Loucy (cell line): ENCODE measurements around the gene TSPAN17.

ENCODE experiments used
- H2AFZ ChIP-seq: fragments of 200-600 bp; sonication (generic); 2 replicates; pipeline ENCODE4 v1.6.0; 2016; ENCODE audit warnings: antibody characterized with exemption, mild to moderate bottlenecking, low read length, moderate library complexity
- H3F3A ChIP-seq: fragments of 200-600 bp; 2 replicates; pipeline ENCODE4 v1.6.0; 2016; ENCODE audit warnings: antibody characterized with exemption, low read depth, mild to moderate bottlenecking
- H3K27me3 ChIP-seq: fragments of 200-600 bp; sonication (generic); 2 replicates; pipeline ENCODE4 v1.6.1; 2014; ENCODE audit warnings: low read length, mild to moderate bottlenecking; ENCODE audit not compliant: insufficient read depth, poor library complexity, severe bottlenecking
- H3K36me3 ChIP-seq: fragments of 200-600 bp; sonication (generic); 2 replicates; pipeline ENCODE4 v1.6.1; 2016; ENCODE audit warnings: low read length; ENCODE audit not compliant: insufficient read depth
- H3K4me1 ChIP-seq: fragments of 200-600 bp; sonication (generic); 2 replicates; pipeline ENCODE4 v1.5.1; 2014; ENCODE audit warnings: low read length, mild to moderate bottlenecking; ENCODE audit not compliant: insufficient read depth, poor library complexity, severe bottlenecking
- H3K4me2 ChIP-seq: fragments of 200-600 bp; sonication (generic); 2 replicates; pipeline ENCODE4 v1.6.0; 2014; ENCODE audit warnings: antibody characterized with exemption, low read length, low read depth, mild to moderate bottlenecking; ENCODE audit not compliant: poor library complexity, severe bottlenecking
- H3K4me3 ChIP-seq: fragments of 200-600 bp; sonication (generic); 2 replicates; pipeline ENCODE4 v1.5.1; 2014; ENCODE audit warnings: low read length, mild to moderate bottlenecking, mixed read lengths; ENCODE audit not compliant: poor library complexity, severe bottlenecking
- H3K79me2 ChIP-seq: fragments of 200-600 bp; sonication (generic); 2 replicates; pipeline ENCODE4 v1.6.1; 2014; ENCODE audit warnings: low read length; ENCODE audit not compliant: insufficient read depth
- H3K9ac ChIP-seq: fragments of 200-600 bp; sonication (generic); 2 replicates; pipeline ENCODE4 v1.6.0; 2014; ENCODE audit warnings: mild to moderate bottlenecking, low read depth, low read length, moderate library complexity; ENCODE audit not compliant: poor library complexity, severe bottlenecking
- H3K9me2 ChIP-seq: fragments of 200-600 bp; sonication (generic); replicated peaks from 2 replicates; pipeline ENCODE4 v1.6.1; 2016; ENCODE audit warnings: low read depth, low read length, mixed read lengths
- H3K9me3 ChIP-seq: fragments of 200-600 bp; sonication (generic); 2 replicates; pipeline ENCODE4 v1.6.1; 2014; ENCODE audit warnings: mild to moderate bottlenecking, antibody characterized with exemption, low read length, low read depth; ENCODE audit not compliant: insufficient read depth
- H4K20me1 ChIP-seq: fragments of 200-600 bp; sonication (generic); 2 replicates; pipeline ENCODE4 v1.6.0; 2014; ENCODE audit warnings: antibody characterized with exemption, low read length, mild to moderate bottlenecking; ENCODE audit not compliant: insufficient read depth, poor library complexity, severe bottlenecking
- EZH2phosphoT487 ChIP-seq: fragments of 200-600 bp; IDR thresholded peaks from 2 replicates; pipeline ENCODE4 v1.6.1; 2018; ENCODE audit warnings: antibody characterized with exemption, mild to moderate bottlenecking, moderate library complexity, borderline replicate concordance
- TF ChIP-seq, protein P1 (sequence below): fragments of 200-600 bp; sonication (generic); conservative IDR thresholded peaks from 2 replicates; pipeline ENCODE4 v1.5.1; 2014; ENCODE audit warnings: mild to moderate bottlenecking, antibody characterized with exemption, low read length

Gene TSPAN17

DNA sequence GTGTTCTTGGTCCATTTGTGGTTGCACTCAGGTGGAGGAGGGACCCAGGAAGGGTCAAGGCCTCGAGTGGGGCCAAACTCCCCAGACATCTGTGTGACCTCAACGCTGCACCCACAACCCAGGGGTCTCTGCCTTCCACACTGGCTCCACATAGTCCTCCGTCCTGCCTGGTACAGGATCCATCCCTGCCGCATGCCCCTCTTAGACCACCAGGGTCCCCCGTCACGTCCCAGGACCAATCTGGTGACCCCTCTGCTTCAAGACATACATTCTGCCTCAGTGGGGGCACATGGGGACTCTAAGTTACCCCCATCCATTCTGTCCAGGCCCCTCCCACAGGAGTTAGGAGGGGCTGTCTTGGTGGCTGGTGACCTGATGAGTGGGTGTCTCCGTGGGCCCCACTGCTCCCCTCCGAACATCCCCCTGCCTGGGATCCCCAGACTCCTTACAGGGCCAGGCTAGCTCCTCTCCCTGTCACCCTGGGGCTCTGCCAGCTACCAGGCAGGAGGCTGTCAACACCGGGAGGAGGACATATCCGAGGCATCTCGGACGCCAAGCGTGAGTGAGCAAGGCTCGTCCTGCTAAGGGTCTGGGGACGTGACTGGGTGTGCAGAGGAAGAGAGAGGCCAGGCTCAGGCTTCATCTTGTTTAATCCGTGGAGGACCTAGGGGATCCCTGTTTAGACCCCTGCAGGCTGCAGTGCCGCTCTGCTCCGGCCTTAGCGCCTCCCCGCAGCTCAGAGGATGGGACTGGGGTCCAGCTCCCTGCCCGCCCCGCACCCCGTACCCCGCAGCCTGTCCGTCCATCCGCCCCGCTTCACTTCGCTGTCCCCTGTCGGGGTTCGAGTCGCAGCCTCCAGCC lies 32.3 kb downstream of the TSPAN17 start:
- peaks cover 12% of the 10 kb centered on the region for H3K4me1 ChIP-seq
- no peak for TF ChIP-seq EZH2phosphoT487
- TF ChIP-seq, protein P1, sequence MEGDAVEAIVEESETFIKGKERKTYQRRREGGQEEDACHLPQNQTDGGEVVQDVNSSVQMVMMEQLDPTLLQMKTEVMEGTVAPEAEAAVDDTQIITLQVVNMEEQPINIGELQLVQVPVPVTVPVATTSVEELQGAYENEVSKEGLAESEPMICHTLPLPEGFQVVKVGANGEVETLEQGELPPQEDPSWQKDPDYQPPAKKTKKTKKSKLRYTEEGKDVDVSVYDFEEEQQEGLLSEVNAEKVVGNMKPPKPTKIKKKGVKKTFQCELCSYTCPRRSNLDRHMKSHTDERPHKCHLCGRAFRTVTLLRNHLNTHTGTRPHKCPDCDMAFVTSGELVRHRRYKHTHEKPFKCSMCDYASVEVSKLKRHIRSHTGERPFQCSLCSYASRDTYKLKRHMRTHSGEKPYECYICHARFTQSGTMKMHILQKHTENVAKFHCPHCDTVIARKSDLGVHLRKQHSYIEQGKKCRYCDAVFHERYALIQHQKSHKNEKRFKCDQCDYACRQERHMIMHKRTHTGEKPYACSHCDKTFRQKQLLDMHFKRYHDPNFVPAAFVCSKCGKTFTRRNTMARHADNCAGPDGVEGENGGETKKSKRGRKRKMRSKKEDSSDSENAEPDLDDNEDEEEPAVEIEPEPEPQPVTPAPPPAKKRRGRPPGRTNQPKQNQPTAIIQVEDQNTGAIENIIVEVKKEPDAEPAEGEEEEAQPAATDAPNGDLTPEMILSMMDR = no peak
- no peaks in the 10 kb centered on the region for H3K9me2 ChIP-seq
- no peaks in the 10 kb centered on the region for H3K9me3 ChIP-seq
- no peak overlapping the region for H3K4me2 ChIP-seq
- no peaks in the 10 kb centered on the region for H3K36me3 ChIP-seq
- H4K20me1 ChIP-seq = no peaks in the 10 kb centered on the region
- no peak overlapping the region for H3K9ac ChIP-seq
- no peak overlapping the region for H2AFZ ChIP-seq
- no peaks in the 10 kb centered on the region for H3K27me3 ChIP-seq
- H3K4me3 ChIP-seq = no peak overlapping the region
- no peaks in the 10 kb centered on the region for H3F3A ChIP-seq
- no peaks in the 10 kb centered on the region for H3K79me2 ChIP-seq

DNA sequence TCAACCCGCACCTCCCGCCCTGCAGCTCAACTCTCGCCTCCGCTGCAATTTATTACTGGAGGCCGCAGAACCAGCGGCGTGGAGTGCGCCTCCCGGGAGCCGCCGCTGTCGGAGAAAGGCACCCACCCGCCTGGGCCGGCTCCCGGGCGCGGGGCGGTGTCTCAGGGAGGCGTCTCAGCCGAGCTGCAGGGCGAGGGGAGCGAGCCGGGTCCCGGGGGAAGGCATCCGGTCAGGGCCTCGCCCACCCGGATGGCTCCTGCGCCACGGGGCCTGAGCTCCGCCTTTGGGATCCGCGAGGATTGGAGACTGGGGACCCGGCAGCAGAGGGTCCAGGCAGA lies 32.9 kb downstream of the TSPAN17 start:
- Histone ChIP-seq H2AFZ (no peak overlapping the region), H3K79me2 (no peaks in the 10 kb centered on the region), H3F3A (no peaks in the 10 kb centered on the region), H3K9ac (no peak overlapping the region), H3K36me3 (no peaks in the 10 kb centered on the region), H4K20me1 (no peaks in the 10 kb centered on the region), H3K4me1 (peaks cover 12% of the 10 kb centered on the region), H3K9me2 (no peaks in the 10 kb centered on the region), H3K27me3 (no peaks in the 10 kb centered on the region), H3K4me2 (no peak overlapping the region), H3K4me3 (no peak overlapping the region), H3K9me3 (no peaks in the 10 kb centered on the region)
- TF ChIP-seq, protein P1 = no peak
- TF ChIP-seq EZH2phosphoT487 = no peak

DNA sequence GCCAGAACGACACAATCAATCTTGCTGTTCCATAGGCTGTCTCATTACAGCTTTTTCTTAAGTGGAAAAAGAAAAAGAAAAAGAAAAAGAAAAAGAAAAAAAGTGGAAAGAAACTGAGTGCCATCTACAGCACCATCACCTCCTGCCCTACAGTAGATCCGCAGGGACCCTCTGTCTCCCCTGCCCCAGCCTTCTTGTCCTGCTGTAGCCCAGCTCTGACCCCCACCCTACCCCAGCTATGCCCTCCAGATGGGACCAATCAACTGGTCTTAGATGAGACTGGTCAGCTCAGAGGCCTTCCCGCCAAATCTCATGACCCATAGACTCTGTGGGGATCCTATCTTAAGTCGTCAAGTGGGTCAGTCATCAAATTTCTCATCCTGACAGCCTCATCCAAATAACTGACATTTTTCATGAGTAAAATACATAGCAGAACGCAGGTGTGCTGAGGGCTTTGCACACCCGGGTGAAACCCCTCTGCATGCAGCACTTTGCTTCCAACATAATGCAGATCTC lies 34.8 kb downstream of the TSPAN17 start:
- H3K9me2 ChIP-seq = no peaks in the 10 kb centered on the region
- TF ChIP-seq EZH2phosphoT487 = no peak
- TF ChIP-seq, protein P1 = no peak
- H3K79me2 ChIP-seq = no peaks in the 10 kb centered on the region
- H2AFZ ChIP-seq = no peak overlapping the region
- H3K36me3 ChIP-seq = no peaks in the 10 kb centered on the region
- no peaks in the 10 kb centered on the region for H3K9me3 ChIP-seq
- no peak overlapping the region for H3K9ac ChIP-seq
- H3K4me1 ChIP-seq = peaks cover under 1% of the 10 kb centered on the region
- no peaks in the 10 kb centered on the region for H3K27me3 ChIP-seq
- no peak overlapping the region for H3K4me3 ChIP-seq
- H3K4me2 ChIP-seq = no peak overlapping the region
- no peaks in the 10 kb centered on the region for H3F3A ChIP-seq
- no peaks in the 10 kb centered on the region for H4K20me1 ChIP-seq
